Fibroblast of mammary gland (primary cell): ENCODE data around the gene PCDHGA6.

Experiments used
- DNase-seq: peaks from one replicate; pipeline ENCODE4 v3.0.0-alpha.2; 2010; ENCODE audit warnings: low read depth
- H3K4me3 ChIP-seq: 2 replicates; pipeline ENCODE4 v1.5.1; 2011; ENCODE audit warnings: low read depth, mild to moderate bottlenecking, low read length, moderate library complexity; ENCODE audit not compliant: control insufficient read depth
- CTCF ChIP-seq: conservative IDR thresholded peaks from 2 replicates; pipeline ENCODE4 v1.5.1; 2011; ENCODE audit warnings: low read depth, low read length, inconsistent platforms; ENCODE audit not compliant: control insufficient read depth, insufficient read depth

PCDHGA6 gene

GRCh38 chr5:141420855-141421488, 47.3 kb downstream of the PCDHGA6 start, which contains the start of gene PCDHGA11:
Gene PCDHGA11, plus strand, starts transcription at chr5:141421051. Its CDS starts 177 bp downstream, at chr5:141421228.
- H3K4me3 ChIP-seq, result peak within 1 kb of the TSS; percentile 59
- TF ChIP-seq CTCF, result peak; percentile 75
- DNase-seq, result peak; percentile 80

- H3K4me3 ChIP-seq, result peak overlapping the region; percentile 59
- TF ChIP-seq CTCF, result no peak
- DNase-seq, result no peak
Measured at GRCh38 chr5:141421489-141421855, 47.8 kb downstream of the PCDHGA6 start.

GRCh38 chr5:141422742-141423291, 49.1 kb downstream of the PCDHGA6 start:
- TF ChIP-seq CTCF, result no peak
- no peak for DNase-seq
- no peak overlapping the region for H3K4me3 ChIP-seq

GRCh38 chr5:141427783-141428426, 54.2 kb downstream of the PCDHGA6 start:
- no peak for TF ChIP-seq CTCF
- no peak for DNase-seq
- H3K4me3 ChIP-seq, result no peak overlapping the region
